H9 (cell line): ENCODE results near the gene INSYN2B. TPM values are rescaled to one million over a fixed set of nuclear protein-coding genes. Genes with fewer than 3 reads are reported as not detected.

ENCODE experiments used
- DNase-seq: peaks from one replicate; pipeline ENCODE4 v3.0.0-alpha.2; 2017
- H2AFZ ChIP-seq: one replicate; pipeline ENCODE4 v1.6.1; 2013; ENCODE audit warnings: mild to moderate bottlenecking, low read length, control low read depth, moderate library complexity
- H2AK5ac ChIP-seq: 2 replicates; pipeline ENCODE4 v1.6.1; 2013; ENCODE audit warnings: low read length, control low read depth, mixed read lengths; ENCODE audit not compliant: insufficient read length
- H2BK120ac ChIP-seq: one replicate; pipeline ENCODE4 v1.6.1; 2013; ENCODE audit warnings: low read depth, mild to moderate bottlenecking, low read length, control low read depth, inconsistent platforms; ENCODE audit not compliant: poor library complexity, severe bottlenecking
- H2BK12ac ChIP-seq: 2 replicates; pipeline ENCODE4 v1.6.1; 2013; ENCODE audit warnings: low read length, control low read depth, mixed read lengths, low read depth; ENCODE audit not compliant: insufficient read length
- H2BK15ac ChIP-seq: 2 replicates; pipeline ENCODE4 v1.6.1; 2013; ENCODE audit warnings: low read depth, low read length, control low read depth
- H2BK20ac ChIP-seq: one replicate; pipeline ENCODE4 v1.6.1; 2013; ENCODE audit warnings: low read depth, mild to moderate bottlenecking, low read length, control low read depth, inconsistent platforms; ENCODE audit not compliant: poor library complexity, severe bottlenecking
- H2BK5ac ChIP-seq: 2 replicates; pipeline ENCODE4 v1.6.1; 2013; ENCODE audit warnings: low read length, control low read depth, mixed read lengths; ENCODE audit not compliant: insufficient read length
- H3K14ac ChIP-seq: 2 replicates; pipeline ENCODE4 v1.6.1; 2013; ENCODE audit warnings: low read length, control low read depth; ENCODE audit not compliant: insufficient read depth
- H3K18ac ChIP-seq: 2 replicates; pipeline ENCODE4 v1.6.1; 2013; ENCODE audit warnings: low read depth, mild to moderate bottlenecking, mixed read lengths, low read length, control low read depth; ENCODE audit not compliant: insufficient read length
- H3K23ac ChIP-seq: 2 replicates; pipeline ENCODE4 v1.6.1; 2013; ENCODE audit warnings: low read length, control low read depth, mixed read lengths, low read depth; ENCODE audit not compliant: insufficient read length
- H3K23me2 ChIP-seq: 2 replicates; pipeline ENCODE4 v1.6.1; 2013; ENCODE audit warnings: low read depth, mild to moderate bottlenecking, mixed read lengths, low read length, control low read depth; ENCODE audit not compliant: insufficient read length, poor library complexity, severe bottlenecking
- H3K27ac ChIP-seq: 2 replicates; pipeline ENCODE4 v1.5.1; 2013; ENCODE audit warnings: low read length, control low read depth, mixed read lengths, low read depth; ENCODE audit not compliant: insufficient read length
- H3K27me3 ChIP-seq: 2 replicates; pipeline ENCODE4 v1.6.1; 2013; ENCODE audit warnings: low read length, control low read depth, inconsistent platforms; ENCODE audit not compliant: insufficient read depth
- H3K4ac ChIP-seq: 2 replicates; pipeline ENCODE4 v1.6.1; 2013; ENCODE audit warnings: low read depth, mild to moderate bottlenecking, control low read depth, inconsistent platforms, low read length, moderate library complexity
- H3K4me1 ChIP-seq: 2 replicates; pipeline ENCODE4 v1.6.1; 2013; ENCODE audit warnings: low read length, control low read depth, inconsistent platforms; ENCODE audit not compliant: insufficient read depth
- H3K4me2 ChIP-seq: 2 replicates; pipeline ENCODE4 v1.6.1; 2013; ENCODE audit warnings: low read length, control low read depth, mixed read lengths; ENCODE audit not compliant: insufficient read length, insufficient read depth
- H3K56ac ChIP-seq: 2 replicates; pipeline ENCODE4 v1.6.1; 2013; ENCODE audit warnings: low read depth, mild to moderate bottlenecking, mixed read lengths, low read length, control low read depth; ENCODE audit not compliant: insufficient read length
- H3K79me1 ChIP-seq: 2 replicates; pipeline ENCODE4 v1.6.1; 2013; ENCODE audit warnings: low read depth, mild to moderate bottlenecking, moderate library complexity, low read length, control low read depth, inconsistent platforms; ENCODE audit not compliant: insufficient read depth, poor library complexity, severe bottlenecking
- H3K79me2 ChIP-seq: 2 replicates; pipeline ENCODE4 v1.6.1; 2013; ENCODE audit warnings: low read length, control low read depth, inconsistent platforms; ENCODE audit not compliant: insufficient read depth
- H3K9ac ChIP-seq: 2 replicates; pipeline ENCODE4 v1.6.1; 2013; ENCODE audit warnings: low read length, control low read depth, mixed read lengths; ENCODE audit not compliant: insufficient read length; ENCODE audit errors: extremely low read depth
- H3K9me3 ChIP-seq: one replicate; pipeline ENCODE4 v1.6.1; 2013; ENCODE audit warnings: low read depth, low read length, inconsistent platforms; ENCODE audit not compliant: control insufficient read depth
- H3T11ph ChIP-seq: one replicate; pipeline ENCODE4 v1.6.1; 2013; ENCODE audit warnings: mild to moderate bottlenecking, low read length, control low read depth, inconsistent platforms
- H4K20me1 ChIP-seq: one replicate; pipeline ENCODE4 v1.6.1; 2013; ENCODE audit not compliant: control insufficient read depth, insufficient read length, insufficient read depth
- H4K5ac ChIP-seq: 2 replicates; pipeline ENCODE4 v1.6.1; 2013; ENCODE audit warnings: low read depth, mild to moderate bottlenecking, mixed read lengths, low read length, control low read depth; ENCODE audit not compliant: insufficient read length
- H4K8ac ChIP-seq: replicated peaks from 2 replicates; pipeline ENCODE4 v1.6.1; 2013; ENCODE audit warnings: low read length, control low read depth, mixed read lengths, low read depth; ENCODE audit not compliant: insufficient read length
- H4K91ac ChIP-seq: 2 replicates; pipeline ENCODE4 v1.6.1; 2013; ENCODE audit warnings: low read depth, mild to moderate bottlenecking, moderate library complexity, mixed read lengths, low read length, control low read depth; ENCODE audit not compliant: insufficient read length
- H3K27ac Mint-ChIP-seq, 3 experiments: 2 replicates in 2 of 3; 3 replicates in 1 of 3; pipeline ENCODE4 v1.8.0; 2020 to 2021; ENCODE audit warnings: mixed read lengths in 3 of 3, mild to moderate bottlenecking in 1 of 3, moderate library complexity in 1 of 3
- H3K27me3 Mint-ChIP-seq: 2 replicates; pipeline ENCODE4 v1.8.0; 2021; ENCODE audit warnings: low read depth, mild to moderate bottlenecking, moderate library complexity, mixed read lengths
- H3K36me3 Mint-ChIP-seq, 3 experiments: 2 replicates in 2 of 3; 3 replicates in 1 of 3; pipeline ENCODE4 v1.8.0; 2020 to 2021; ENCODE audit warnings: low read depth in 3 of 3, mixed read lengths in 3 of 3; ENCODE audit not compliant: insufficient read depth in 1 of 3
- H3K4me1 Mint-ChIP-seq, 2 experiments: 2 replicates each; pipeline ENCODE4 v1.8.0; 2020; ENCODE audit warnings: mixed read lengths in 2 of 2
- H3K4me3 Mint-ChIP-seq, 2 experiments: 2 replicates in 1 of 2; 3 replicates in 1 of 2; pipeline ENCODE4 v1.8.0; 2020 to 2021; ENCODE audit warnings: mild to moderate bottlenecking in 2 of 2, mixed read lengths in 2 of 2, moderate library complexity in 1 of 2
- H3K9me3 Mint-ChIP-seq, 2 experiments: 2 replicates in 1 of 2; 3 replicates in 1 of 2; pipeline ENCODE4 v1.8.0; 2020; ENCODE audit warnings: mild to moderate bottlenecking in 2 of 2, mixed read lengths in 2 of 2, moderate library complexity in 1 of 2
- CTCF ChIP-seq: fragments of 200-600 bp; sonication (generic); conservative IDR thresholded peaks from 3 replicates; pipeline ENCODE4 v1.8.0; 2021; ENCODE audit warnings: antibody characterized with exemption, mild to moderate bottlenecking
- WGBS: extraction: QIAGEN DNeasy Blood & Tissue Kit; methylation state at CpG from one replicate; pipeline ENCODE4 v1.1.7; 2013; ENCODE audit warnings: missing lambda C conversion rate, low lambda C conversion rate, mixed read lengths; ENCODE audit not compliant: insufficient read length; ENCODE audit errors: extremely low coverage; 5-methylcytosine and 5-hydroxymethylcytosine counted together
- total RNA-seq: library from RNA; stranded (reverse); gene quantifications from 2 replicates; pipeline ENCODE4 v1.2.1, GENCODE V29; 2021

The INSYN2B gene
- total RNA-seq, 1 experiment from 2014 or later, result not detected

- Histone ChIP-seq H3T11ph (no peak overlapping the region), H2AFZ (no peak overlapping the region), H3K79me2 (no peaks in the 10 kb centered on the region), H3K79me1 (no peaks in the 10 kb centered on the region), H2BK120ac (no peak overlapping the region), H4K5ac (no peak overlapping the region), H4K91ac (no peak overlapping the region), H3K27me3 (no peaks in the 10 kb centered on the region), H3K4ac (no peak overlapping the region), H3K14ac (no peak overlapping the region), H3K23me2 (no peaks in the 10 kb centered on the region), H3K4me1 (no peaks in the 10 kb centered on the region), H3K9me3 (no peaks in the 10 kb centered on the region), H3K9ac (no peak overlapping the region), H4K20me1 (no peaks in the 10 kb centered on the region), H2AK5ac (no peak overlapping the region), H3K23ac (no peak overlapping the region), H2BK20ac (no peak overlapping the region), H3K4me2 (no peak overlapping the region), H3K18ac (no peak overlapping the region), H2BK5ac (no peak overlapping the region), H3K27ac (no peak overlapping the region), H4K8ac (no peak overlapping the region), H2BK12ac (no peak overlapping the region), H3K56ac (no peak overlapping the region), H2BK15ac (no peak overlapping the region)
- H3K27me3 Mint-ChIP-seq, result peaks cover 6% of the 10 kb centered on the region; the same call in 1 of the 2 replicates
- H3K27ac Mint-ChIP-seq, result no peak overlapping the region
- no peak for TF ChIP-seq CTCF
- no peaks in the 10 kb centered on the region for H3K9me3 Mint-ChIP-seq
- H3K4me1 Mint-ChIP-seq, result peaks cover 3 to 4% of the 10 kb centered on the region in 2 experiments; a peak in 3 of 4 replicates
- no peaks in the 10 kb centered on the region for H3K36me3 Mint-ChIP-seq
- H3K4me3 Mint-ChIP-seq, result no peak overlapping the region
- no peak for DNase-seq
- no CpG with 5 or more reads among the region's 2 CpGs for WGBS
Observed at GRCh38 chr5:169886033-169886432, 94.3 kb downstream of the INSYN2B start.
